Panc1 (cell line): ENCODE results near the gene SLC22A16. TPM values are rescaled to one million over a fixed set of nuclear protein-coding genes. Genes with fewer than 3 reads are reported as not detected.

Experiments
- ATAC-seq: fragments of 200-7000 bp; cut with Tn5 transposase; 2 replicates; pipeline ENCODE4 v1.9.1; 2020; ENCODE audit warnings: mild to moderate bottlenecking, moderate library complexity
- BruUV-seq: library from RNA; stranded (reverse); fragments of 400-500 nt; replicated peaks from 2 replicates; lab custom pipeline; 2021; lab: Mats Ljungman, UMichigan
- CTCF ChIA-PET: fragments of 300-600 bp; sonication (Branson Sonifier 250); formaldehyde crosslinking; loops from one replicate; lab custom pipeline; 2022; ENCODE audit warnings: antibody characterized with exemption; lab: Charles Lee
- POLR2A ChIA-PET: fragments of 300-600 bp; sonication (Branson Sonifier 250); formaldehyde crosslinking; loops from one replicate; lab custom pipeline; 2022; ENCODE audit warnings: antibody characterized with exemption; lab: Charles Lee
- DNase-seq: peaks from one replicate; pipeline ENCODE4 v3.0.0-alpha.2; 2010; ENCODE audit warnings: low read depth, low spot score
- H3K27ac ChIP-seq: 2 replicates; pipeline ENCODE4 v1.5.1; 2011; ENCODE audit warnings: mild to moderate bottlenecking, low read length, inconsistent platforms
- H3K27me3 ChIP-seq: fragments of 200-500 bp; sonication (Bioruptor generic); 2 replicates; pipeline ENCODE4 v1.6.0; 2014; ENCODE audit warnings: low read length, inconsistent platforms; ENCODE audit not compliant: control insufficient read depth, insufficient read depth
- H3K36me3 ChIP-seq: fragments of 200-500 bp; sonication (Bioruptor generic); 2 replicates; pipeline ENCODE4 v1.5.1; 2014; ENCODE audit warnings: inconsistent platforms, mild to moderate bottlenecking, low read length, moderate library complexity; ENCODE audit not compliant: control insufficient read depth, insufficient read depth
- H3K4me1 ChIP-seq: 2 replicates; pipeline ENCODE4 v1.5.1; 2011; ENCODE audit warnings: inconsistent platforms, mild to moderate bottlenecking, low read length, moderate library complexity; ENCODE audit not compliant: control insufficient read depth, insufficient read depth
- H3K4me3 ChIP-seq, 2 experiments: 2 replicates each; pipeline ENCODE4 v1.5.1; 2011 to 2012; ENCODE audit warnings: low read depth in 2 of 2, low read length in 2 of 2, mild to moderate bottlenecking in 2 of 2, inconsistent platforms in 1 of 2, moderate library complexity in 1 of 2
- H3K9me3 ChIP-seq: fragments of 200-500 bp; sonication (Bioruptor generic); 2 replicates; pipeline ENCODE4 v1.5.1; 2014; ENCODE audit warnings: low read depth, mild to moderate bottlenecking, inconsistent platforms, low read length, moderate library complexity; ENCODE audit not compliant: control insufficient read depth, insufficient read depth
- POLR2AphosphoS5 ChIP-seq: IDR thresholded peaks from 2 replicates; pipeline ENCODE4 v1.6.1; 2012; ENCODE audit warnings: mild to moderate bottlenecking, low read depth, low read length, moderate library complexity
- SIN3A ChIP-seq: IDR thresholded peaks from 2 replicates; pipeline ENCODE4 v1.6.1; 2012; ENCODE audit warnings: low read depth, mild to moderate bottlenecking, low read length, moderate library complexity, borderline replicate concordance; ENCODE audit not compliant: insufficient read depth
- TCF7L2 ChIP-seq: IDR thresholded peaks from 2 replicates; pipeline ENCODE4 v1.6.1; 2011; ENCODE audit warnings: mild to moderate bottlenecking, low read depth, low read length, inconsistent platforms
- in situ Hi-C: cut with HindIII; loops from 2 replicates; pipeline ENCODE4 v1.10.0; 2016; ENCODE audit warnings: low sequenced_read_pairs, low pct_unique_long_range_greater_than_20kb
- intact Hi-C: fragments of 100-400 bp; cut with micrococcal nuclease; formaldehyde crosslinking; loops from one replicate; pipeline ENCODE4 v1.10.0; 2022; ENCODE audit not compliant: unreplicated experiment
- total RNA-seq: library from RNA; stranded (reverse); gene quantifications from one replicate; pipeline ENCODE4 v1.2.1, GENCODE V29; 2021; ENCODE audit not compliant: unreplicated experiment
- TF ChIP-seq, protein P1 (sequence below): fragments of 450-650 bp; IDR thresholded peaks from 2 replicates; pipeline ENCODE4 v1.5.1; 2017; ENCODE audit warnings: mild to moderate bottlenecking
- TF ChIP-seq, protein P2 (sequence below), 2 experiments: IDR thresholded peaks; 2 replicates each; pipeline ENCODE4 v1.6.1; 2011 to 2012; ENCODE audit warnings: low read depth in 2 of 2, control low read depth in 1 of 2, low read length in 1 of 2, mild to moderate bottlenecking in 1 of 2, moderate library complexity in 1 of 2; ENCODE audit not compliant: insufficient read depth in 1 of 2

Gene SLC22A16
- total RNA-seq, 1 experiment from 2014 or later: not detected

DNA sequence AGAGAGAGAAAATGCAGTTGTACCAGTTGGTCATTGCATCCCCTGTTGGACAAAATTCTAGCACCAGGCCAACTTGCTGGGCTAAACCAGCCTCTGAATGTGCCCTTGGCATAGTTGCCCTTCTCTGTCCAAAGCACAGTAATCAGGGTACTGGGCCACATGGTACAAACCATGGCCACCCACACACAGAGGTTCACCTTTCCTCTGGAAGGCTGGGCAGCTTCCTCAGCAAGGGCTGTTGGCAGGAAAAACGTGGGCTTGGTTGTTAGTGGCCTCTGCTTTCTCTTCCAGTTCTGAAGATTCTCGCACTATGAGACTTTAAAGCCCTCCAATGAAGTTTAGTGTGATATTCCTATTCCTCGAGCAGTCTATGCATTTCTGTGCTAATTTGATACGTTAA is 61.7 kb downstream of the SLC22A16 start:
- H3K27me3 ChIP-seq: peaks cover 3% of the 10 kb centered on the region
- ChIA-PET CTCF (no interaction called here), POLR2A (no interaction called here)
- H3K36me3 ChIP-seq: no peaks in the 10 kb centered on the region
- no peak overlapping the region for H3K4me3 ChIP-seq
- BruUV-seq: no TSS peak
- intact Hi-C loops: no loop called here
- peak; percentile 28; the same call in 1 of the 2 replicates for ATAC-seq
- H3K27ac ChIP-seq: no peak overlapping the region
- in situ Hi-C loops: no loop called here
- no peaks in the 10 kb centered on the region for H3K4me1 ChIP-seq
- no peak for DNase-seq
- H3K9me3 ChIP-seq: no peaks in the 10 kb centered on the region
- TF ChIP-seq TCF7L2: no peak
- no peak for TF ChIP-seq SIN3A
- TF ChIP-seq, protein P1, sequence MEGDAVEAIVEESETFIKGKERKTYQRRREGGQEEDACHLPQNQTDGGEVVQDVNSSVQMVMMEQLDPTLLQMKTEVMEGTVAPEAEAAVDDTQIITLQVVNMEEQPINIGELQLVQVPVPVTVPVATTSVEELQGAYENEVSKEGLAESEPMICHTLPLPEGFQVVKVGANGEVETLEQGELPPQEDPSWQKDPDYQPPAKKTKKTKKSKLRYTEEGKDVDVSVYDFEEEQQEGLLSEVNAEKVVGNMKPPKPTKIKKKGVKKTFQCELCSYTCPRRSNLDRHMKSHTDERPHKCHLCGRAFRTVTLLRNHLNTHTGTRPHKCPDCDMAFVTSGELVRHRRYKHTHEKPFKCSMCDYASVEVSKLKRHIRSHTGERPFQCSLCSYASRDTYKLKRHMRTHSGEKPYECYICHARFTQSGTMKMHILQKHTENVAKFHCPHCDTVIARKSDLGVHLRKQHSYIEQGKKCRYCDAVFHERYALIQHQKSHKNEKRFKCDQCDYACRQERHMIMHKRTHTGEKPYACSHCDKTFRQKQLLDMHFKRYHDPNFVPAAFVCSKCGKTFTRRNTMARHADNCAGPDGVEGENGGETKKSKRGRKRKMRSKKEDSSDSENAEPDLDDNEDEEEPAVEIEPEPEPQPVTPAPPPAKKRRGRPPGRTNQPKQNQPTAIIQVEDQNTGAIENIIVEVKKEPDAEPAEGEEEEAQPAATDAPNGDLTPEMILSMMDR: no peak
- TF ChIP-seq POLR2AphosphoS5: no peak

DNA sequence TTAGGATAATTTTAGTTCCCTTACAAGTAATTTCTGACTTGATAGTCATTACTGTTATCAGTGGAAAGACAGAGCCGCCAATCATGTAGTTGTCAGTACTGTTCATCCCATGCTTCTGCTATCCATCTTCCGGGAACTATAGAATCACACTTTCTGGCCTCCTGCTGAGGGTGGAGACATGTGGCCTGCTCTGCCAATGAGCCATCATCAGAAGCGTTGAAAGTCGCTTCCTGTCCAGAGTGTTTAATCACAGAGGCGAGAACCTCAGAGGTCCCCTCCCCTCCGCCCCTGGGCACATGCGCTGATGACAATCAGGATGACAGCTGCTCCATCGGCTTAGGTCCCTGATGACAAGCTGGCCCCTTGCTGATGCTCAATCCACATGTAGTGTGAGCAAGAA is 64.1 kb downstream of the SLC22A16 start:
- CTCF ChIA-PET: no interaction called here
- no TSS peak for BruUV-seq
- no peak for ATAC-seq

More for the DNA sequence above, 64.1 kb downstream of the SLC22A16 start:
- Histone ChIP-seq H3K4me3 (no peak overlapping the region), H3K27ac (no peak overlapping the region), H3K4me1 (no peaks in the 10 kb centered on the region), H3K27me3 (peaks cover 9% of the 10 kb centered on the region), H3K36me3 (no peaks in the 10 kb centered on the region), H3K9me3 (no peaks in the 10 kb centered on the region)
- intact Hi-C loops: no loop called here
- TF ChIP-seq, protein P1: no peak
- TF ChIP-seq TCF7L2: no peak
- no peak for TF ChIP-seq SIN3A
- TF ChIP-seq, protein P2, sequence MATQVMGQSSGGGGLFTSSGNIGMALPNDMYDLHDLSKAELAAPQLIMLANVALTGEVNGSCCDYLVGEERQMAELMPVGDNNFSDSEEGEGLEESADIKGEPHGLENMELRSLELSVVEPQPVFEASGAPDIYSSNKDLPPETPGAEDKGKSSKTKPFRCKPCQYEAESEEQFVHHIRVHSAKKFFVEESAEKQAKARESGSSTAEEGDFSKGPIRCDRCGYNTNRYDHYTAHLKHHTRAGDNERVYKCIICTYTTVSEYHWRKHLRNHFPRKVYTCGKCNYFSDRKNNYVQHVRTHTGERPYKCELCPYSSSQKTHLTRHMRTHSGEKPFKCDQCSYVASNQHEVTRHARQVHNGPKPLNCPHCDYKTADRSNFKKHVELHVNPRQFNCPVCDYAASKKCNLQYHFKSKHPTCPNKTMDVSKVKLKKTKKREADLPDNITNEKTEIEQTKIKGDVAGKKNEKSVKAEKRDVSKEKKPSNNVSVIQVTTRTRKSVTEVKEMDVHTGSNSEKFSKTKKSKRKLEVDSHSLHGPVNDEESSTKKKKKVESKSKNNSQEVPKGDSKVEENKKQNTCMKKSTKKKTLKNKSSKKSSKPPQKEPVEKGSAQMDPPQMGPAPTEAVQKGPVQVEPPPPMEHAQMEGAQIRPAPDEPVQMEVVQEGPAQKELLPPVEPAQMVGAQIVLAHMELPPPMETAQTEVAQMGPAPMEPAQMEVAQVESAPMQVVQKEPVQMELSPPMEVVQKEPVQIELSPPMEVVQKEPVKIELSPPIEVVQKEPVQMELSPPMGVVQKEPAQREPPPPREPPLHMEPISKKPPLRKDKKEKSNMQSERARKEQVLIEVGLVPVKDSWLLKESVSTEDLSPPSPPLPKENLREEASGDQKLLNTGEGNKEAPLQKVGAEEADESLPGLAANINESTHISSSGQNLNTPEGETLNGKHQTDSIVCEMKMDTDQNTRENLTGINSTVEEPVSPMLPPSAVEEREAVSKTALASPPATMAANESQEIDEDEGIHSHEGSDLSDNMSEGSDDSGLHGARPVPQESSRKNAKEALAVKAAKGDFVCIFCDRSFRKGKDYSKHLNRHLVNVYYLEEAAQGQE (IDR thresholded peaks at IDR 0.05; ENCODE audit: insufficient read depth in 1 of 2, low read depth in 2 of 2, low read length in 1 of 2): no peak
- no peak for TF ChIP-seq POLR2AphosphoS5
- in situ Hi-C loops: no loop called here
- no peak for DNase-seq
- POLR2A ChIA-PET: interaction anchor here (0.5 kb wide), 1 partner anchor 192 kb away, joined by 5 read pairs; no protein-coding TSS in a partner anchor
